RWPE1 (cell line): ENCODE measurements around the gene GRID1.

Experiments
- CTCF ChIA-PET: fragments of 350-600 bp; sonication (Branson Sonifier 250); formaldehyde crosslinking; extraction: SDS; loops from one replicate; lab custom pipeline; 2021; lab: Yijun Ruan, JAX
- POLR2A ChIA-PET: fragments of 400-600 bp; formaldehyde crosslinking; extraction: SDS; loops from one replicate; lab custom pipeline; 2020; ENCODE audit warnings: antibody characterized with exemption; ENCODE audit not compliant: low non-redundant PET; lab: Yijun Ruan, JAX
- DNase-seq: peaks from one replicate; pipeline ENCODE4 v3.0.0; 2012; ENCODE audit warnings: low spot score
- H3K27ac ChIP-seq: fragments of 450-650 bp; 2 replicates; pipeline ENCODE4 v1.5.1; 2017
- CTCF ChIP-seq: fragments of 450-650 bp; conservative IDR thresholded peaks from 2 replicates; pipeline ENCODE4 v1.5.1; 2017; ENCODE audit warnings: low read depth, mild to moderate bottlenecking

Gene GRID1

GRCh38 chr10:86349940-86350630, 16.5 kb downstream of the GRID1 start:
- POLR2A ChIA-PET, result no interaction called here
- TF ChIP-seq CTCF, result no peak
- DNase-seq, result no peak
- CTCF ChIA-PET, result interaction anchor here (0.5 to 0.6 kb wide), 2 partner anchors 38 to 90 kb away, joined by 3 to 4 read pairs; no protein-coding TSS in a partner anchor
- no peak overlapping the region for H3K27ac ChIP-seq

- no peak for DNase-seq
- POLR2A ChIA-PET, result no interaction called here
- no peak for TF ChIP-seq CTCF
- no peak overlapping the region for H3K27ac ChIP-seq
- CTCF ChIA-PET, result interaction anchor here (0.5 kb wide), 1 partner anchor 89 kb away, joined by 3 read pairs; no protein-coding TSS in a partner anchor
These were observed 17.1 kb downstream of the GRID1 start for GRCh38 chr10:86349474-86349873.

- POLR2A ChIA-PET, result no interaction called here
- DNase-seq, result no peak
- CTCF ChIA-PET, result interaction anchor here (0.5 kb wide), 1 partner anchor 169 kb away, joined by 3 read pairs; no protein-coding TSS in a partner anchor
These were observed 18.0 kb downstream of the GRID1 start for GRCh38 chr10:86348321-86349210.

GRCh38 chr10:86347856-86348255, 18.7 kb downstream of the GRID1 start:
- H3K27ac ChIP-seq, result peak overlapping the region; percentile 83
- DNase-seq, result no peak
- POLR2A ChIA-PET, result no interaction called here
- TF ChIP-seq CTCF, result no peak
- CTCF ChIA-PET, result interaction anchor here (0.5 kb wide), 1 partner anchor 168 kb away, joined by 3 read pairs; no protein-coding TSS in a partner anchor

More at GRCh38 chr10:86348321-86349210, 18.0 kb downstream of the GRID1 start:
- H3K27ac ChIP-seq, result peak overlapping the region; percentile 83; the same call in 1 of the 2 replicates
- TF ChIP-seq CTCF, result no peak

- peak overlapping the region; percentile 83 for H3K27ac ChIP-seq
- no peak for DNase-seq
- ChIA-PET CTCF (interaction anchor here (0.7 to 1.2 kb wide), 3 partner anchors 14 to 208 kb away, joined by 3 to 6 read pairs (median 3); no protein-coding TSS in a partner anchor), POLR2A (no interaction called here)
- no peak for TF ChIP-seq CTCF
These were observed 19.6 kb downstream of the GRID1 start for GRCh38 chr10:86346799-86347665.
